ENCODE data around the gene TMEM256.
A peak's percentile ranks its signal among the peaks of the same experiment; 100 is the strongest.

Gene TMEM256

DNA sequence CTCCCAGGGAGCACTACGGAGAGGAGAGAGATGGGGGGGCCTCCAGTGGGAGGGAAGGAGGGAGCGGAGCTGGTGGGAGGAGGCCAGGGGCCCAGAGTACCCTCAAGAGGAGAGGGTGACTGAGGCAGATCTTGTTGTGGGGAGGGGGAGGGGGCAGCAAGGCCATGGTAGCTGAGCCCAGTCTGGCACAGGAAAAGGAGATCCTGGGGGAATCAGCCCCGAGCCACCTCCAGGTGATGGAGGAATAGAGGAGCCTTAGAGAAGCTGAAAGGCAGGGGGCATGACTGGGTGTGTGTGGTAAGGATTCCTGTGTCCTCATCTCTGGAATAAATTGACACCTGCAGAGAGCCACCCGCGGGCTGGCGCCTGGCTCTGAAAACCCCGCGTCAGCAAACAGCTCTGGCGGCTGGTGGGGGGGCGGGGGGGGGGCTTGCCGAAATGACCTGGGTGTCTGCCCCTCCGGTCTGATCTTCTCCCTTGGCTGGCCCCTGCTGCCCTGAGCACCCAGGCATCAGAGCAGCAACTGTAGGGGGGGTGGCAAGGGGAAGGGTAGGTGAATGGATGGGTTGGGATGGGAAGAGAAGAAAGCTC is 2.4 kb upstream of the TMEM256 start:
- FAIRE-seq (no peak), DNase-seq (ENCODE audit: insufficient read length) (no peak)
- no peak for TF ChIP-seq TAF1 (IDR thresholded peaks at IDR 0.05; ENCODE audit: borderline replicate concordance, low read depth, low read length)
- TF ChIP-seq POLR2A (IDR thresholded peaks at IDR 0.05; ENCODE audit: low read depth, low read length) = no peak
- no peak for TF ChIP-seq POLR2AphosphoS5 (IDR thresholded peaks at IDR 0.05; ENCODE audit: low read depth, low read length)

DNA sequence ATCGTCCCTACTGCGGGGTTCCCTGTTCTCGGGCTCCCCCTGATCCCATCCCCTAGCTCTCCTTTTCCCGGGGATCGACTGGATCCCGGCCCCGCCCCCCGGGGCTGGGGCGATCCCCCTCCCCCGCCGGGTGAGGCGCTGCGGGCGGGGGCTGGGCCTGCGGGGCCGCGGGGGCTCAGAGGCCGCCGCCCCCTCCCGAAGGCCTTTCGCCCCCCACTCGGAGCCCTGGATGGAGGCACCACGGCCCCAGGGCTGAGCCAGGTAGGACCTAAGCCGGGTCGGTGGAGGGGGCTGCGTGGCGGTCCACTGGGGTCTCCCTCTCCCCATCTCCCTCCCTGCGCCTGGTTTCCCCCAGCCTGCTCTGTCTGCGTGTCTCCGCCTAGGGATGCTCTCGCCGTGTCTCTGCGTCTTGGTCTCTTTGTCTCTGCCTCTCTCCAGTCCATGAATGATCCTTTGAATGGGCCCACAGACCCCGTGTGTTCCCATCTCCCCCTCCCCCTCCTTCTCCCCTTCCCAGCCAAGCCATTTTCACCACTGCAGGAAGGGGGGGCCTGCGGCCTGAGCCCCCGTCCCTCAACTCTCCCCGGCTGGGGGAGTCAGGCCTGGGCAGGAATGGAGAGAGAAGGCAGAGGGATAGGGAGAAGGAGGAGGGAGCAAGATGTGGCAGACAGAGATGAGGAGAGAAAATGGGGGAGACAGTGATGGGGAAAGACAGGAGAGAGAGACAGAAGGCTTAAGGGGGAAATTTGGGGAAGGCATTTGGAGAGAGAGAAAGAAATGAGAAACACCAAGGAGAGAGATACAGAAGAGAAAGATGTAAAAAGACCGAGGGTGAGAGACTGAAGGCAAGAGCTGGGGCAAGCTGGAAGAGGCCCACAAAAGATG is 1.7 kb upstream of the TMEM256 start:
- DNase-seq (ENCODE audit: insufficient read length) (no peak), FAIRE-seq (no peak)
- TF ChIP-seq POLR2AphosphoS5 (IDR thresholded peaks at IDR 0.05; ENCODE audit: low read depth, low read length) (no peak), POLR2A (IDR thresholded peaks at IDR 0.05; ENCODE audit: low read depth, low read length) (no peak), TAF1 (IDR thresholded peaks at IDR 0.05; ENCODE audit: borderline replicate concordance, low read depth, low read length) (no peak)

DNA sequence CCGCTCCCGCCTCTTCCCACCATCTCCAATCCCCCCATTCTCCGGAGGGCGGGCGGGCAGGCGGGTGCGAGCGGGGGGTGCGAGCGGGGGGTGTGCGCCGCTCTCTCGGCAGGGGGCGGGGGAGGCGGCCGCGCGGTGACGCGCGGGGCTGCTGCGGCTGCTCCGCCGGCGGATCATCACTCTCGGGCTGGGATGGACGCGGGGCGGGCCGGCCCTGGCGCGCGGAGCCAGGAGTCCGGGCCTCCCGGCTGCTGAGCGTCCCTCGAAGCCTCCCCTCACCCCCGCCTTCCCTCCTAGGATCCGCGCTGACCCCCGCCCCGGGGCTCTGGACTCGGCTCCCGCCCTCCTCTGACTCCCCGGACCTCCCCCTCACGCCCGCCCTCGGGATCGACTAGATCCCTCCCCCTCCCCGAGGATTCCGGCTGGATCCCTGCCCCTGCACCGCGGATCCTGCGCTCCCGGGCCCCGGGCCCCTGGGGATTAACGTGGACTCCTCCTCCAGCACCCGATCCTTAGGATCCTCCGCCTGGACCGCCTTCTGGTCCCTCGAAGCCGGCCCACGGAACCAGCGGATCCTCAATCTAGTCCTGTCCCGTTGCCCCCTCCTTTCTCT is 946 bp upstream of the TMEM256 start:
- no peak for TF ChIP-seq TAF1 (IDR thresholded peaks at IDR 0.05; ENCODE audit: borderline replicate concordance, low read depth, low read length)
- TF ChIP-seq POLR2A (IDR thresholded peaks at IDR 0.05; ENCODE audit: low read depth, low read length) = no peak
- no peak for TF ChIP-seq POLR2AphosphoS5 (IDR thresholded peaks at IDR 0.05; ENCODE audit: low read depth, low read length)
- FAIRE-seq = no peak
- peak; percentile 54 for DNase-seq (ENCODE audit: insufficient read length)

- DNase-seq (ENCODE audit: insufficient read length) (no peak), FAIRE-seq (no peak)
- no peak for TF ChIP-seq POLR2A (IDR thresholded peaks at IDR 0.05; ENCODE audit: low read depth, low read length)
- no peak for TF ChIP-seq POLR2AphosphoS5 (IDR thresholded peaks at IDR 0.05; ENCODE audit: low read depth, low read length)
- no peak for TF ChIP-seq TAF1 (IDR thresholded peaks at IDR 0.05; ENCODE audit: borderline replicate concordance, low read depth, low read length)
These were observed 245 bp downstream of the TMEM256 start for GRCh38 chr17:7403727-7403976.

GRCh38 chr17:7403043-7403726 is 712 bp downstream of the TMEM256 start:
- peak; percentile 66 for FAIRE-seq
- TF ChIP-seq POLR2AphosphoS5 (IDR thresholded peaks at IDR 0.05; ENCODE audit: low read depth, low read length) = no peak
- no peak for TF ChIP-seq POLR2A (IDR thresholded peaks at IDR 0.05; ENCODE audit: low read depth, low read length)
- no peak for TF ChIP-seq TAF1 (IDR thresholded peaks at IDR 0.05; ENCODE audit: borderline replicate concordance, low read depth, low read length)
- no peak for DNase-seq (ENCODE audit: insufficient read length)

DNA sequence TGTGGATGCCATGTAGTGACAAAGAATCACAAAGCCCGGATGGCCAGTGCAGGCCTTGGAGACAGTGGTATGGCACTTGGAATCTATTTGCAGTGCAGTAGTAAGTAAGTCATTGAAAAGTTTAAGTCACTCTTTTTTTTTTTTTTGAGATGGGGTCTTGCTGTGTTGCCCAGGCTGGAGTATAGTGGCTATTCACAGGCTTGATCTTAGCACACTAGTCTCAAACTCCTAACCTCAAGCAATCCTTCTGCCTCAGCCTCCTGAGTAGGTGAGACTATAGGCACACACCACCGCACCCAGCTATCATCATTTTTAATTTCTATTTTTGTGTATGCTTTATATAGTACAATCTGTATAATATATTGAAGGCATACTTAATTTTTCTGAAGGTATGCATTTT is 5.3 kb downstream of the TMEM256 start:
- FAIRE-seq = no peak
- no peak for DNase-seq (ENCODE audit: insufficient read length)
- TF ChIP-seq POLR2AphosphoS5 (IDR thresholded peaks at IDR 0.05; ENCODE audit: low read depth, low read length) = no peak
- no peak for TF ChIP-seq POLR2A (IDR thresholded peaks at IDR 0.05; ENCODE audit: low read depth, low read length)
- TF ChIP-seq TAF1 (IDR thresholded peaks at IDR 0.05; ENCODE audit: borderline replicate concordance, low read depth, low read length) = no peak

DNA sequence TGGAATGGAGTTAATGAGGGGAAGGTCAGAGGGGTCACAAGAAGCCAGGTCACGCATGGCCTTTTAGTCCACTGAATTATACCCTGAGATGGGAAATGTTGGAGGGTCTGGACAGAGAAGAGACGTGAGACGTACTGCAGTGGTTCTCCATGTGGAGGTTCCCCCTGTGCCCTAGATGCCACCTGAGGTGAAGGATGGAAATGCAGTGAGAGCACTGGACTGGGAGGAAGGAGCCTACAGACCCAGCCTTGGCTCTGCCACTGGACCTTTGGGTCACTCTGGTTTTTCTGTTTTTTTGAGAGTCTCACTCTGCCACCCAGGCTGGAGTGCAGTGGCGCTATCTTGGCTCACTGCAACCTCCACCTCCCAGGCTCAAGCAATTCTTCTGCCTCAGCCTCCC is 7.8 kb downstream of the TMEM256 start:
- FAIRE-seq (no peak), DNase-seq (ENCODE audit: insufficient read length) (no peak)
- TF ChIP-seq TAF1 (IDR thresholded peaks at IDR 0.05; ENCODE audit: borderline replicate concordance, low read depth, low read length) = no peak
- TF ChIP-seq POLR2AphosphoS5 (IDR thresholded peaks at IDR 0.05; ENCODE audit: low read depth, low read length) = no peak
- no peak for TF ChIP-seq POLR2A (IDR thresholded peaks at IDR 0.05; ENCODE audit: low read depth, low read length)

DNA sequence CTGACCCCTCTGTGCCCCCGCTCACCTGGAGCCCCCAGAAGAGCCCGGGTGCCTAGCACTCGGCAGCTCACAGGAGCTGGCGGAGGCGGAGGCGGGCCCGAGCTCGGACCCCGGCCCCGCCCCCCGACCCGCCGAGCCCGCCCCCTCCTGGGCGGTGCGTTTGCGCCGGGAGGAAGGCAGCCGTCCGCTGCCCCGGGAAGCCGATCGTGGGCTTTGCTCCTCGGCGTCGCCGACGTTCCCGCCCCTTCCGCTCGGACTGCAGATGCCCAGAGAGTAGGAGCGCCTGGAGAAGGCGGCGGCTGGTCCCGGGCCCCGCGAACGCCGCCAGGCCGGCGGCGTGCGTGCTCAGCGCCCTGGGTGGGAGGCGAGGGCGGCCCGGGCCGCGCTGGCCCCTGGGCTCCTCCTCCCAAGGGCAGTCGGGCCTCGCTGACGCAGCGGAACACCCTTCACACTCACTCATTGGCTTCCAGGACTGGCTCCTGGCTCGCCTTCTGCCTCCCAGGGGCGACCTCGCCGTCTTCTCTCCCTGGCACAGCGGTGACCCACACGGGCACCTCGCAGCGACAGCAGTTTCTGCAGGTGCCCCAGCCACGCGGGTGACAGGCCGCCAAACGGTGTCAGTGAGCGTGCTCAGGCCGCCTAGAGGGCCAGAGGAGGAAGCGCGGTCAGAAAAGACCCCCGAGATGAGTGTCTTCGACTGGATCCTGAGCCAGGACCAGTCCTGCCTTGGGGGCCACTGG is 9.3 kb downstream of the TMEM256 start, which contains the start of gene PLSCR3:
Gene PLSCR3 (minus strand): TSS at position 74 of the 740 bp plus-strand sequence. CDS start 415 bp downstream, outside the sequence.
- FAIRE-seq = peak; percentile 94
- TF ChIP-seq POLR2A (IDR thresholded peaks at IDR 0.05; ENCODE audit: low read depth, low read length) (peak; percentile 57; the same call in 1 of the 2 replicates), TAF1 (IDR thresholded peaks at IDR 0.05; ENCODE audit: borderline replicate concordance, low read depth, low read length) (no peak)
- DNase-seq (ENCODE audit: insufficient read length) = peak; percentile 97

DNA sequence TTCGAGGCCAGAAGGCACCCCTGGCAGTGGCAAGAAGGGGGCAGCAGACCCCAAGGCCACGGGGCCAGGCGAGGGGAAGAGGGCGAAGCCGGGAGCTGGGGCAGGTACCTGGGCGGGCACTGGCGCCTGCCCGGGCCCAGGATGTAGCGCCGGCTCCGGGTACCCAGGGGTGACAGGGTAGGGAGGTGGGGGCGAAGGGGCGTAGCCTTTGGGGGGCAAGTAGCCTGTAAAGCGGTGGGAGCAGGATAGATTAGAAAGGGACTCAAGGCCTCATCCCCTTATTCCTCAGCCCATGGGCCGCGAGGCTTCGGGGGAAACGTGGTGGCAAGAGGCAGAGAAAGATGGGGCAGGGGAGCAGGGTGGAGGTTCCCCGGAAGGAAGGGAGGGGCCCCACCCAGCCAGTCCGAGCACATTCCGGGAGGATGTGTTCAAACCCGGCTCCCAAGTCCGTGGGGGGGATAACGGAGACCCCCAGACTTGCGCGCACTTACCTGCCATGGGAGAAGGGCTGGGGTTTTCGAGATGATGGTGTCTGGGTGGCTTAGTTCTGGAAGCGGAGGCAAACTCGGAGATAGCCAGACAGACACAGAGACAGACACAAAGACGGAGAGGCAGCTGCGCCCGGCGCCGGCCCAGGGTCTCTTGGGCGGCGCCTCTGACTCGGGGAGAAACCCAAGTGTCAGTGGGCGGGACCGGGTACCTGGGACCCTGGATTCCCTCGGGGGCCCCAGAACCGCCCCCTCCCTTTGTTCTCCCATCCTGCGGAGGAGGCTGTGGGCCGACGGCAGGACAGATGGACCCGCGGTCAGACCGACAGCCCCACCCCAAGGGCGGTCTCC is 10.1 kb downstream of the TMEM256 start:
- no peak for TF ChIP-seq POLR2A (IDR thresholded peaks at IDR 0.05; ENCODE audit: low read depth, low read length)
- TF ChIP-seq TAF1 (IDR thresholded peaks at IDR 0.05; ENCODE audit: borderline replicate concordance, low read depth, low read length) = no peak
- TF ChIP-seq POLR2AphosphoS5 (IDR thresholded peaks at IDR 0.05; ENCODE audit: low read depth, low read length) = no peak
- DNase-seq (ENCODE audit: insufficient read length) = peak; percentile 63

More for the DNA sequence above, 10.1 kb downstream of the TMEM256 start:
- peak; percentile 9 for FAIRE-seq

Data from GM12892 (cell line).